Measurements from ENCODE around the gene SLIT3. TPM values are rescaled to one million over a fixed set of nuclear protein-coding genes. Genes with fewer than 3 reads are reported as not detected.

The SLIT3 gene
- total RNA-seq, 2 donors from 2014 or later = 6.6 to 6.7 TPM

DNA sequence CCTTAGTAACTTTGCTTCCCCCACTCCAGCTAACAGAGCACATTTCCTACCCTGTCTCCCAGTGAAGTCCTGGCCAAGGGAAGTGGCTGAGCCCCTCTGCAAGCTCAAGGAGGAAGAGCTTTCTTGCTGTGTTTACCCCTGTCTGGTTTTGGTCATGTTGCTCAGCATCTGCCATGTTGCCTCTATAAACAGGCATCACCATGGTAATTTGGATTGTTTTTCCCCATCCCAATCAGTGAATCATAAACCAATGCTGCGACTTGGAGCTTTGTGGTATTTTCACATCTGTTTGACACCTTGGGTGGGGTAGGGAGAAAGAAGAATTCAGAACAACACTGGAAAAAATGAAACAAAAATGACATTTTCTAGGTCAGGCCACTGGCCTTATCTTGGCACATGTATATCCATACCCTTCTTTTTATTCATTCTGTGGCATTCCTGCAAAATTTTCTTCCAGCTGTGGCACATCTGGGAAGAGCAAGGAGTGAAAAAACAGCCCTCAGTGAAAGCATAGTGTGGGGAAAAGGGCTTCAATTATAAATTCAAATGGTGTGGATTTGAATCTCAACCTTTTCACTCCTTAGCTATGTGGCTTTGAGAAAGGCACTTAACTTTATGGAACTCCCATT, 42.5 kb downstream of the SLIT3 start:
- TF ChIP-seq POLR2A (IDR thresholded peaks at IDR 0.05) = no peak
- no peaks in the 10 kb centered on the region for H3K36me3 ChIP-seq (replicated peaks in 1 of 2; ENCODE audit: insufficient read depth in 1 of 2, low read depth in 2 of 2)

DNA sequence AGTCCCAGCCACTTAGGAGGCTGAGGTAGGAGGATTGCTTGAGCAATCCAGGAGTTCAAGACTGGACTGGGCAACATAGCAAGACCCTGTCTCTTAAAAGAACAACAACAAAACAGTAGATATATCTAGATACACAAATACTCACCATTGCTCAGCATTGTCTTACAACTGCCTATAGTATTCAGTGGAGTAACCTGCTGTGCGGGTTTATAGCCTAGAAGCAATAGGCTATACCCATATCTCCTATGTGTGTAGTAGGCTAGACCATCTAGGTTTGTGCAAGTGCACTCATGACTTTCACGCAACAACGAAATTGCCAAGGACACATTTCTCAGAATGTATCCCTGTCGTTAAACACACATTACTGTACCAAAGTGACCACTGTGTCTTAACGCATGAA, 44.7 kb downstream of the SLIT3 start:
- no peak overlapping the region for H3K27ac ChIP-seq
- H3K36me3 ChIP-seq (replicated peaks in 1 of 2; ENCODE audit: insufficient read depth in 1 of 2, low read depth in 2 of 2) = no peaks in the 10 kb centered on the region
- WGBS, 2 donors = 83 to 86% methylated on average over 5 of the region's 5 CpGs
- H3K27me3 ChIP-seq = no peaks in the 10 kb centered on the region
- no peaks in the 10 kb centered on the region for H3K4me1 ChIP-seq
- no peak overlapping the region for H3K4me3 ChIP-seq
- intact Hi-C loops (cut with DNase I) = no loop called here
- DNase-seq (no peak), ATAC-seq (no peak)
- TF ChIP-seq POLR2A (IDR thresholded peaks at IDR 0.05) = no peak
- TF ChIP-seq, protein P1, sequence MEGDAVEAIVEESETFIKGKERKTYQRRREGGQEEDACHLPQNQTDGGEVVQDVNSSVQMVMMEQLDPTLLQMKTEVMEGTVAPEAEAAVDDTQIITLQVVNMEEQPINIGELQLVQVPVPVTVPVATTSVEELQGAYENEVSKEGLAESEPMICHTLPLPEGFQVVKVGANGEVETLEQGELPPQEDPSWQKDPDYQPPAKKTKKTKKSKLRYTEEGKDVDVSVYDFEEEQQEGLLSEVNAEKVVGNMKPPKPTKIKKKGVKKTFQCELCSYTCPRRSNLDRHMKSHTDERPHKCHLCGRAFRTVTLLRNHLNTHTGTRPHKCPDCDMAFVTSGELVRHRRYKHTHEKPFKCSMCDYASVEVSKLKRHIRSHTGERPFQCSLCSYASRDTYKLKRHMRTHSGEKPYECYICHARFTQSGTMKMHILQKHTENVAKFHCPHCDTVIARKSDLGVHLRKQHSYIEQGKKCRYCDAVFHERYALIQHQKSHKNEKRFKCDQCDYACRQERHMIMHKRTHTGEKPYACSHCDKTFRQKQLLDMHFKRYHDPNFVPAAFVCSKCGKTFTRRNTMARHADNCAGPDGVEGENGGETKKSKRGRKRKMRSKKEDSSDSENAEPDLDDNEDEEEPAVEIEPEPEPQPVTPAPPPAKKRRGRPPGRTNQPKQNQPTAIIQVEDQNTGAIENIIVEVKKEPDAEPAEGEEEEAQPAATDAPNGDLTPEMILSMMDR (IDR thresholded peaks at IDR 0.05) = no peak
- H3K9me3 ChIP-seq = no peaks in the 10 kb centered on the region

More for the DNA sequence above, 42.5 kb downstream of the SLIT3 start:
- H3K4me1 ChIP-seq = no peaks in the 10 kb centered on the region
- intact Hi-C loops (cut with DNase I) = no loop called here
- WGBS, 2 donors = 47 to 67% methylated on average over 1 of the region's 1 CpG
- DNase-seq = no peak
- no peaks in the 10 kb centered on the region for H3K27me3 ChIP-seq
- ATAC-seq = no peak
- H3K27ac ChIP-seq = no peak overlapping the region
- no peaks in the 10 kb centered on the region for H3K9me3 ChIP-seq
- no peak overlapping the region for H3K4me3 ChIP-seq

DNA sequence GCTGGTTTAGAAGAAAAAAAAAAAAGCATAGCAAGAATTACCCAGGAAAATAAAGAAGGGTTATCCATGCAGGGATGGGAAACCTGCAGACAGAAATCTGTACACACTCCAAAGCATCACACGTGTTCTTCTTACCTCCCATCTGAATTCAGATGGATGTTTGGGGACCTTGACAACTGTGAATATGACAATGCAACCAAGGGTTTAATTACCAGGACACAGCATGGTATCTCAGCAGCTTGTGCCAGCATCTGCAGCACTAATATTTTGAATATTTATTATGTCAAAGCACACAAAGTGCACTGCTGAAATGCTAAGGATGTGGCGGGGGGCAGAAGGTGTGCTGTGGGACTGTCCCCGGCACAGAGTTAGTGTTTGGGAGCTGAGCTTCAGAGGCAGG, 47.9 kb downstream of the SLIT3 start:
- intact Hi-C loops (cut with DNase I) = no loop called here
- WGBS, 2 donors = 63 to 66% methylated on average over 3 of the region's 3 CpGs
- ATAC-seq = no peak

DNA sequence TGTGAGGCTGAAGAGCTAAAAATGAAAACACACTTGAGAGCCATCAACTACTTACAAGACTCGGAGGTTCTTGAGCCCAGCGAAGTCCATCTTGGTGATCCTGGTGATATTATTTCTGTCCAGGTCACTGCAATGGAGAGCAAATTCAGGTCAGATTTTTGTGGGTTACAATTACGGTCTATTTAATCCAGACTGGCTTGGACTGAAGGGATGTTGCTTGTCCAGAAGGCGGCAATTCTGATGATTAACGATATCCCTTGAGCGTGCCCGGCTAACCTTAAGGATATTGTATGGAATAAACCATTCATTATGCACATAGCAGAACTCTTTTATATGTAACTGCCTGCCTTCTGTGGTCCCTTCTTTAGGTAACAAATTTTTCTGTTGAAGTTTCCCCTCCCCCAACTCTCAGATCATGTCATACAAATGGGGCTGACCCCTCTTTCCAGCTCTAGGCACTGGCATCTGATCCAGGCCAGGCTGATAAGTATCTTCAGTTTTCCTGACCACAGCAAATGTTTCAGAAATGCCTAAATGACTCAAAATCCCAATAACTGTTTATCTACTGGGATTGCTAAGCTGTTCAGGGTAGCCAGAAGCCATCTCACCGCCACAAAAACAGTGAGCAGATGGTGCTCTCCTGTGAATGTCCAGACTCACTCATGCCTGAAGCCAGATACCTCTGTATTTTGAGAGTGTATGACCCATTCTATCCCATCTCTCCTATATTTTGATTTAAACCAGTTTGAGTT, 49.4 kb downstream of the SLIT3 start:
- TF ChIP-seq, protein P1 (IDR thresholded peaks at IDR 0.05) = no peak
- TF ChIP-seq POLR2A (IDR thresholded peaks at IDR 0.05) = no peak
- no peak for ATAC-seq
- Histone ChIP-seq H3K27me3 (no peaks in the 10 kb centered on the region), H3K4me3 (no peak overlapping the region), H3K9me3 (no peaks in the 10 kb centered on the region), H3K4me1 (peaks cover 14% of the 10 kb centered on the region), H3K27ac (no peak overlapping the region), H3K36me3 (replicated peaks in 1 of 2; ENCODE audit: insufficient read depth in 1 of 2, low read depth in 2 of 2) (no peaks in the 10 kb centered on the region)
- intact Hi-C loops (cut with DNase I) = no loop called here
- 77 to 82% methylated on average over 8 of the region's 8 CpGs for WGBS, 2 donors
- DNase-seq = no peak

More for the DNA sequence above, 47.9 kb downstream of the SLIT3 start:
- no peak for DNase-seq
- no peaks in the 10 kb centered on the region for H3K36me3 ChIP-seq (replicated peaks in 1 of 2; ENCODE audit: insufficient read depth in 1 of 2, low read depth in 2 of 2)
- peaks cover 14% of the 10 kb centered on the region for H3K4me1 ChIP-seq
- no peak overlapping the region for H3K4me3 ChIP-seq
- no peaks in the 10 kb centered on the region for H3K27me3 ChIP-seq
- TF ChIP-seq, protein P1 (IDR thresholded peaks at IDR 0.05) = no peak
- TF ChIP-seq POLR2A (IDR thresholded peaks at IDR 0.05) = no peak
- H3K27ac ChIP-seq = no peak overlapping the region
- H3K9me3 ChIP-seq = no peaks in the 10 kb centered on the region

DNA sequence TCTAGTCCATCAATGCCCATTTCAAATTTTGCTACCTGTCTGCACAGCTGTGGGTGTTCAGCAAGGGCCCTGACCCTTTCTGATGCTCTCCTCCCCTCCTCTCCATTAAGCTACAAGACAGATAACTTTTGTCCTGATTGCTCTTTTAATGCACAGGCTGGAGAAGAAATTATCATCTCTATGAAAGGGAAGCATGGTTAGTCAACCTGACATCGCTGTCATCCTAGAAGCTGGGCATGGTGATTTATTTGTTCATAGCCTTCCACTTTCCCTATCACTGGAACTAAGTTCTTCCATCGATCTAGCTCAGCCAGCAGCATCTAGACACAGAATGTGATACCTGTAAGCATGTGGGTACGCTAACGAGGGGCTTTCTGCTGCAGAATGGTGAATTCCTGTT, 50.1 kb downstream of the SLIT3 start:
- 53 to 68% methylated on average over 4 of the region's 4 CpGs for WGBS, 2 donors
- Histone ChIP-seq H3K4me1 (peaks cover 14% of the 10 kb centered on the region), H3K27ac (no peak overlapping the region), H3K4me3 (no peak overlapping the region), H3K36me3 (replicated peaks in 1 of 2; ENCODE audit: insufficient read depth in 1 of 2, low read depth in 2 of 2) (no peaks in the 10 kb centered on the region), H3K27me3 (no peaks in the 10 kb centered on the region), H3K9me3 (no peaks in the 10 kb centered on the region)
- DNase-seq = no peak
- intact Hi-C loops (cut with DNase I) = no loop called here
- ATAC-seq = no peak
- TF ChIP-seq, protein P1 (IDR thresholded peaks at IDR 0.05) = no peak
- no peak for TF ChIP-seq POLR2A (IDR thresholded peaks at IDR 0.05)
